IPS-18a (cell line): Measurements from ENCODE around the gene CHTF18.

Experiments
- H3K27ac ChIP-seq: one replicate; pipeline ENCODE4 v1.5.1; 2013; ENCODE audit warnings: low read length
- H3K27me3 ChIP-seq: one replicate; pipeline ENCODE4 v1.6.1; 2013; ENCODE audit warnings: mild to moderate bottlenecking, low read length; ENCODE audit not compliant: control insufficient read depth, insufficient read depth
- H3K36me3 ChIP-seq: one replicate; pipeline ENCODE4 v1.6.1; 2013; ENCODE audit warnings: low read depth, low read length; ENCODE audit not compliant: control insufficient read depth
- H3K4me1 ChIP-seq: one replicate; pipeline ENCODE4 v1.6.1; 2013; ENCODE audit warnings: low read depth, low read length; ENCODE audit not compliant: control insufficient read depth
- H3K4me3 ChIP-seq: one replicate; pipeline ENCODE4 v1.5.1; 2013; ENCODE audit warnings: low read length
- H3K9ac ChIP-seq: one replicate; pipeline ENCODE4 v1.6.1; 2013; ENCODE audit warnings: mild to moderate bottlenecking, low read length, moderate library complexity
- H3K9me3 ChIP-seq: one replicate; pipeline ENCODE4 v1.6.1; 2013; ENCODE audit warnings: low read depth, low read length; ENCODE audit not compliant: control insufficient read depth

The CHTF18 gene

DNA sequence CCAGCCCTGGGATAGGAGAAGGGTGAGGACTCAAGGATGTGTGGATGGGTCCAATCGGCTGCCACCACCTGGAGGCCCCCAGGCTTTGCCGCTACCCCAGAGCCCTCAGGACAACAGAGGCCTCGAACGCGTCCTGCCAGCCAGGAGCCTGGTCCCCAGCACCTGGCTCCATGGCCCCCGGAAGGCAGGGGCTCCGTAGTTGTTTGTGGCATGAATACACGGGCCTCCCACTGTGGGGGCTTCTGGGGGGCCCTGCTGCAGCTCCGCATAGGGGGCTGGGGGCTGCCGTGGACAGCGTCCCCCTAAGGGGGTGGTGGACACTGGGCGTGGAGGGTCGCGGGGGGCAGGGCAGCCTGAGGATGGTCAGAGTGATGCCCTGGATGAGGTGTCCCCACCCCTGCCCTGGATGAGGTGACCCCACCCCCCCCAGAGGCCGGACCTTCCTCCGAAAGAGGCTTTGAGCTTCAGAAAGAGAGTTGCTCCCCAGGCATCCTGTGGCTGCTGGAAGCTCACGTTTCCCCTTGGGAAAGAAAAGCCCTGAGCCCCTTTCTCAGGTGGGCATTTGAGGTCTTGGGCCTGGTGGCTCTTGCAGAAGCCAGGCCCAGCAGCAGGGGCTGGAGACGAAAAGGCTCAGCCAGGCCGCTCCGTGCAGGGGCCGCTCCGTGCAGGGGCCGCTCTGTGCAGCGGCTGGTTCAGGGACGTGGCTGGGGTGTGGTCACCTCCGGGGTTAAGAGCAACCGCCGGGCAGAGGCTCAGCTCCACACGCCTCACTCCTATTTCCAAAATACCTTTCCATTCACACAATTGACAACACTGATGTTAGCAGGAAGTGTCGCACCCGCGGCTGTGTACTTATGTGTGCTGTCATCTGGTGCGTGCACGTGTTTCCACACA is 52.4 kb downstream of the CHTF18 start:
- Histone ChIP-seq H3K9me3 (peaks cover 12% of the 10 kb centered on the region), H3K27ac (no peak overlapping the region), H3K9ac (no peak overlapping the region), H3K4me3 (no peak overlapping the region), H3K36me3 (no peaks in the 10 kb centered on the region), H3K4me1 (no peaks in the 10 kb centered on the region), H3K27me3 (no peaks in the 10 kb centered on the region)

DNA sequence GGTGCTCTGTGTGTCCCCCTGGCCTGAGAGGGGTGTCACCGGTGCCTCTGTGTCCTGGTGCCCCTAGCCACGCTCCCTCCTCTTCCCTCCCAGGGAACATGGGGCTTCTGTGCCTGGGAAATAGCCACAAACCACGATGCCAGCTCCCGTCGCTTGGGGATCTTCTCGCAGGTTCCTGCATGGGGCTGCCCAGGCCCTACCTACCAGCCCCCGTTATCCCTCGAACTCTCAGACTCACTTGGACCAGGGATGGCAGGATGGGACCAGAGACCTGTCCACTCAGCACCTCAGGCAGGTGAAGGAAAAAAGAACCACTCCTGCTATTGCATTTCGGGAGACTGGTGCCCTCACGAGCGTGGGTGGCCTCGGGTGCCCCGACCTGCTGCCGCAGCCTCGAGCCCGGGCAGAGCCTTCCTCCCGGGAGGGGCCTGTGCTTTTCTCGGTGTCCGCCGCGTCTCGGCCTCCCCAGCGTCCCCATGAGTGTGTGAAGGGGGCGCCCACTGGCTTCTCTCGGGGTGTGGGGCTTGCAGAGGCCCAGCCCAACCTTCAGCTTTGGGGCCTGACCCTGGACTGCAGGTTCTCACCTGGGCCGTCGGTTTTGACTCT is 53.1 kb downstream of the CHTF18 start:
- Histone ChIP-seq H3K4me3 (no peak overlapping the region), H3K9me3 (peaks cover 7% of the 10 kb centered on the region), H3K36me3 (no peaks in the 10 kb centered on the region), H3K9ac (no peak overlapping the region), H3K27ac (no peak overlapping the region), H3K4me1 (no peaks in the 10 kb centered on the region), H3K27me3 (no peaks in the 10 kb centered on the region)

DNA sequence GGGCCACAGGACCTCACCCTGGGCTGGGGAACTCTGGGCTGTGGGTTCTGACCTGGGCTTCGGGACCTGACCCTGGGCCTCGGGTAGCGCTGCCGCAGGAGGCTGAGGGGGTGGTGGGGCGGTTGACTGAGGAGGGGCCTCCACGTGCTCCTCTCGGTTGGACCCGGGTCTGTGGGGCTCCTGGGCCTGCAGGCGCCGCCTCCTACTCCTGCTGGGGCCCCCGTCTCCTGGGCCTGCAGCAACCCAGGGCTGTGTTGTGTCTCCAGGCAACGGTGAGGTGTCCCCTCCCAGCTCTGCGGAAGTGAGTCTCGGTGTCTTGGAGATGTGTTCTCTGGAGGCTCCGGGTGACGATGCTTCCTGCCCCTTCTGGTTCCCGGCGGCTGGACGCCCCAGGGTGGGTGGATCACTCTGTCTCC is 53.6 kb downstream of the CHTF18 start:
- Histone ChIP-seq H3K36me3 (no peaks in the 10 kb centered on the region), H3K27me3 (no peaks in the 10 kb centered on the region), H3K4me3 (no peak overlapping the region), H3K27ac (no peak overlapping the region), H3K9ac (no peak overlapping the region), H3K4me1 (no peaks in the 10 kb centered on the region), H3K9me3 (peaks cover 3% of the 10 kb centered on the region)

DNA sequence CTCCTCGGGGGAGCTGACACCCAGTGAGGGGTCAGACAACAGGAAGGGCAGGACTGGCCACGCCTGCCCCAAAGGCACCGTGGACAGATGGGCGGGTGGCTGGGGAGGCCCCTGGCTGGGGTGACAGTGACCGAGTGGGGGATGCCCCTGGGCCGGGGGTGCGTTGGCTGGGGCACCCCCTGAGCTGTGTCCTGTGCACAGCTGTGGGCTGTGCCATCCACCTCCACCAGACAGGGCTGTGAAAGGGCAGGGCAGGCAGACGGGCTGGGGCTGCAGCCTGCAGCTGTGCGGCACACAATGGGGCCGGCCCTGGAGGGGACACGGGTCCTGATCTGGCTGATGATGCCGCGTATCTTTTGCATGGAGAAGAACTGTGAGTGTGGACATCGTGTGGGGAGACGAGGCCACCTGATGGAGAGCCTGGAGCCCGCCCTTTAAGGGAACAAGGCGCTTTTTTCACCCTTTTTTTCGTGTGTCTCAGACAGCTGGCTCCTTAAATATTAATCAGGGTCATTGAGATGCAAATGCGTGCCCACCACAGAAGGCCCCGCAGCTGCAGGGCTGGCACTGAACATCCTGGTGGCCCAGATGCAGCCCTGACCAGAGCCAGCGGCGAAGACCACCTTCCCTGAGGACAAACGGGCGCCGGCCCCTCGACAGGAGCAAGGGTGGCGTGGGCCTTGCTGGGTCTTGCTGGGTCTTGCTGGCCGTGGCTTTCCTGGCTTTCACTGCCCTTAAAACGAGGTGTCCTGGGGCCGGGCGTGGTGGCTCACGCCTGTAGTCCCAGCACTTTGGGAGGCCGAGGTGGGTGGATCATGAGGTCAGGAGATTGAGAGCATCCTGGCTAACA is 54.5 kb downstream of the CHTF18 start:
- no peaks in the 10 kb centered on the region for H3K27me3 ChIP-seq
- H3K27ac ChIP-seq, result no peak overlapping the region
- H3K36me3 ChIP-seq, result no peaks in the 10 kb centered on the region
- peaks cover 3% of the 10 kb centered on the region for H3K9me3 ChIP-seq
- H3K9ac ChIP-seq, result no peak overlapping the region
- H3K4me1 ChIP-seq, result no peaks in the 10 kb centered on the region
- no peak overlapping the region for H3K4me3 ChIP-seq

DNA sequence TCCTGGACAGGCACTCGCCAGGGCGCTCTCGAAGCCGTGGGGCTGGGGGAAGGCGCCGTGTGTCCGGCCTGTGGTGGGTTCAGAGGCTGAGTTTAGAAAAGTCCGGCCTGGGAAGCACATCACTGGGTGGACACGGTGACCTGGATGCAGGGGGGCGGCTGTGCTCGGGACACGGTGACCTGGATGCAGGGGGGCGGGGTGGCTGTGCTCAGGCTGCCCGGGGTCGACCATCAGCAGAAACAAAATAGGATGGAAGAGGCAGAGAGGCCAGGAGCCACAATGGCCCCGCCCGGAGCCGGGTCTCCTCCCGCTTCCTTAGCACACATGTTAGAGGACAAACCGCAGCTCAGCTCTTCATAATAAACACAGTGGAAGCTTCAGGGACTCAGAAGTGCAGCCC is 55.4 kb downstream of the CHTF18 start:
- Histone ChIP-seq H3K4me1 (no peaks in the 10 kb centered on the region), H3K4me3 (no peak overlapping the region)

DNA sequence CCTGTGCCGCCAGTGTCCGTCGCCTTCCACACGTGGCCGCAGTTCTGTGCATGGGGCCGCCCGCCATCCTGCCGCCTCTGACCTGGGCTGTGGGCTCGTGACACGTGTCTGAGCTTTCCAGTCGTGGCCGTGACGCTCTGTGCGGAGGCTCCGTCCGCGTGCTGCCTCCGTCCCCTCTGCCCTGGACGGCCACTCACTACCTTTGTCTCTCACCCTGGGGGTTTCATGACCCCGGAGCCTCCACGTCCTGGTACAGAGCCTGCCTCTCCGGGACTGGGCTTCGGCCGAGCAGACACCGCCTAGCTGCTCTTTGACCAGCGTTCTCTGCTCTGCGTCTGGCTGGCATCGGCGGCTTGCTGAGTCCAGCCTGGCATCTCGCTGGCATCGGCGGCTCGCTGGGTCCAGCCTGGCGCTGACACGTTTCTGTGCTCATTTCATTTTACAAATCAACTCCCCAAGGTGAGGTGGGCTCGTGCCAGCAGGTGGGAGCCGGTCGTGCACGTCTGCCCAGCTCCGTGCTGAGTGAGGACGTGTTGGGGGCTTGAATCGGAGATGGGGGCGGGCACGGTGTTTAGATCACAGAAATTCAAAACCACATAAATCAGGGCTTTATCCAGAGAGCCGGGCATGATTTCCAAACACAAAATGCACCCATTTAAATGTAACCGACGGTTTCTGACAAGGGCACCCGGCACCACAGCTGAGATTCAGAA is 56.4 kb downstream of the CHTF18 start:
- no peak overlapping the region for H3K9ac ChIP-seq
- no peaks in the 10 kb centered on the region for H3K36me3 ChIP-seq
- H3K27me3 ChIP-seq, result no peaks in the 10 kb centered on the region
- H3K9me3 ChIP-seq, result peaks cover 9% of the 10 kb centered on the region
- H3K4me3 ChIP-seq, result no peak overlapping the region
- no peaks in the 10 kb centered on the region for H3K4me1 ChIP-seq
- H3K27ac ChIP-seq, result no peak overlapping the region

More for the DNA sequence above, 55.4 kb downstream of the CHTF18 start:
- Histone ChIP-seq H3K9me3 (peaks cover 3% of the 10 kb centered on the region), H3K9ac (no peak overlapping the region), H3K36me3 (no peaks in the 10 kb centered on the region), H3K27me3 (no peaks in the 10 kb centered on the region), H3K27ac (no peak overlapping the region)

DNA sequence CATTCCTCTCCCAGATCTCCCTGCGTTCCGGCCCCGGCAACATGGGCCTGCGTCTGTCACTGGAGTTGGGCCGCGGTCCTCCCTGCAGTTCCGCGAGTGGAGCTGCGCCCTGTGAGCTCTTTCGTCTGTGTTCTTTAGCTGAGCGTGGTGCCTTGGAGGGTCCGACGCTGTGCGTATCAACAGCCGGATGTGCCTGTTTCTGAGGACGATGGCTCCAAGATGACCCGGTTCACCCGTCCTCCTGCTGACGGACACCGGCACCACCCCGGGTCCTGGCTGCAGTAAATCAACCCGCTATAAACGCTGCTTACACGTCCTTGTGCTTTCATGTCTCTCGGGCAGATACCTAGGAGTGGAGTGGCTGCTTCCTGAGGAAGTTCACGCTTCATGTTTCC is 56.9 kb downstream of the CHTF18 start:
- Histone ChIP-seq H3K27me3 (no peaks in the 10 kb centered on the region), H3K36me3 (no peaks in the 10 kb centered on the region), H3K4me3 (no peak overlapping the region), H3K9me3 (peaks cover 14% of the 10 kb centered on the region), H3K4me1 (no peaks in the 10 kb centered on the region), H3K27ac (no peak overlapping the region), H3K9ac (no peak overlapping the region)

DNA sequence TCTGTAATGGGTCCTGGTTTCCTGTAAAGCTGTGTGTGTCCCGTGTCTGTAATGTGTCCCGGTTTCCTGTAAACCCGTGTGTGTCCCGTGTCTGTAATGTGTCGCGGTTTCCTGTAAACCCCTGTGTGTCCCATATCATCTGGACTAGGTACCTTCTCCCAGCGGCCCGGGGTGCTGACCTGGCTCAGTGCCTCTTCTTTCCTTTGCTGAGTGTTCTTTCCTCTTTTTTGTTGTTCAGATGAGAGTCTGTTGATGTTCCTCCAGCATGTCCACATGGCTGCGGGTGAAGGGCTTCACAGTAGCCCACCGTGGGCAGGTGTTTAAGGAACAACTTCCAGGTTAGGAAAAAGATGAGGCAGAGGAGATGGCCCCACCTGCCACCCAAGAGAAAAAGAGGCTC is 58.7 kb downstream of the CHTF18 start:
- Histone ChIP-seq H3K9ac (no peak overlapping the region), H3K27me3 (no peaks in the 10 kb centered on the region), H3K9me3 (peaks cover 19% of the 10 kb centered on the region)

More for the DNA sequence above, 58.7 kb downstream of the CHTF18 start:
- Histone ChIP-seq H3K27ac (no peak overlapping the region), H3K4me1 (no peaks in the 10 kb centered on the region), H3K36me3 (no peaks in the 10 kb centered on the region), H3K4me3 (no peak overlapping the region)
